ENCODE results near the gene NPRL2.

Gene NPRL2

GRCh38 chr3:50297384-50297775 lies 53.2 kb downstream of the NPRL2 start:
- H4K20me1 ChIP-seq (ENCODE audit: low read depth, low read length), result no peaks in the 10 kb centered on the region
- no peak overlapping the region for H3K9ac ChIP-seq (ENCODE audit: low read length)
- H3K79me2 ChIP-seq (ENCODE audit: insufficient read depth, low read length), result no peaks in the 10 kb centered on the region
- no peak overlapping the region for H3K4me2 ChIP-seq (ENCODE audit: low read depth, low read length, poor library complexity, severe bottlenecking)
- no peak overlapping the region for H3K4me3 ChIP-seq (ENCODE audit: insufficient read depth, low read length, poor library complexity, severe bottlenecking)
- H3K9me2 ChIP-seq (replicated peaks; ENCODE audit: insufficient read depth, low read length), result no peaks in the 10 kb centered on the region
- no peak for TF ChIP-seq CTCF (IDR thresholded peaks at IDR 0.05; ENCODE audit: insufficient read depth, low read length, poor library complexity, severe bottlenecking)
- no peak for TF ChIP-seq EZH2phosphoT487 (conservative IDR thresholded peaks at IDR 0.05; ENCODE audit: low read length)
- H3K9me3 ChIP-seq (ENCODE audit: insufficient read depth, low read length), result no peaks in the 10 kb centered on the region
- no peaks in the 10 kb centered on the region for H3K36me3 ChIP-seq (ENCODE audit: low read length)
- H3K27me3 ChIP-seq (ENCODE audit: low read length), result no peaks in the 10 kb centered on the region
- H3K27ac ChIP-seq (ENCODE audit: low read depth, low read length), result no peak overlapping the region
- H3F3A ChIP-seq (ENCODE audit: insufficient read depth), result no peaks in the 10 kb centered on the region
- H2AFZ ChIP-seq (ENCODE audit: low read depth, low read length, severe bottlenecking), result no peak overlapping the region

Data from SU-DHL-6 (cell line).